ENCODE measurements around the gene MTPN.

MTPN gene

DNA sequence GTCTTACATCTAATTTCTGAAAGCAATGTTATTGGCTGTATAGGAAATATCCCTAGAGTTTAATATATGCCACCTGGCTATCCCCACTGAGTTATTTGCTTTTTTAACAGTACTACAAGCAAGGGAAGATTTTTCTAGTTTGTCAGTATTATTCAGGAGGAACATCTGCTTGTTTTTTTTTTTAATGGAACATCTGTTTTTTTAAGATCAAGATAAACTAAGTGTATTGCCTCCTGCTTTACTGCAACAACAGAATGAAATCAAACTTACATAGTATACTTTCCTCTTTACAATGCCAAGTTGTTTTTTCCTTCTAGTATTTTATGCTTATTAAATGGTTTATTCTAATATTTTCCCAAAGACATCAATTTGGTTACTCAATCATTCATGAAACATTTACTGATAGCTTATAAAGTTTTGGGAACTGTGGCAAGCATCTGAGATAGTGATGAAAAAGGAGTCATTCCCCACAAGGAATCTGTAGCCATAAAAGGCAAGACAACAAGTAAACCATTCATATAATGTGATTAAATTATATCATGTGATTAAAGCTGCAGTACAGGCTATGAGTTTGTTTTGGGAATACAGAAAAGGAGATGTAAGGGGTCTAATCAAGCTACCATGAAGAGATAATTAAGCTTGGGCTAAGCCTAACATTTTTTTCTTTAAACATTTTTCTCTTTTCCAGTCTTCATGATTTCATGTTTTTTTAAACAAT is 17.4 kb downstream of the MTPN start:
- Histone ChIP-seq H3K79me2 (peaks cover 13% of the 10 kb centered on the region), H3K27ac (no peak overlapping the region), H3K9ac (no peak overlapping the region), H2AFZ (no peak overlapping the region), H3K4me1 (peaks cover 5% of the 10 kb centered on the region), H3K27me3 (ENCODE audit: control insufficient read depth, insufficient read depth, low read length) (no peaks in the 10 kb centered on the region), H3K4me2 (ENCODE audit: low read length) (no peak overlapping the region), H3K9me3 (ENCODE audit: control insufficient read depth, low read length) (no peaks in the 10 kb centered on the region), H3K4me3 (ENCODE audit: low read depth, low read length) (no peak overlapping the region), H3K36me3 (ENCODE audit: control insufficient read depth, insufficient read depth, low read length) (no peaks in the 10 kb centered on the region)
- TF ChIP-seq, protein P1, sequence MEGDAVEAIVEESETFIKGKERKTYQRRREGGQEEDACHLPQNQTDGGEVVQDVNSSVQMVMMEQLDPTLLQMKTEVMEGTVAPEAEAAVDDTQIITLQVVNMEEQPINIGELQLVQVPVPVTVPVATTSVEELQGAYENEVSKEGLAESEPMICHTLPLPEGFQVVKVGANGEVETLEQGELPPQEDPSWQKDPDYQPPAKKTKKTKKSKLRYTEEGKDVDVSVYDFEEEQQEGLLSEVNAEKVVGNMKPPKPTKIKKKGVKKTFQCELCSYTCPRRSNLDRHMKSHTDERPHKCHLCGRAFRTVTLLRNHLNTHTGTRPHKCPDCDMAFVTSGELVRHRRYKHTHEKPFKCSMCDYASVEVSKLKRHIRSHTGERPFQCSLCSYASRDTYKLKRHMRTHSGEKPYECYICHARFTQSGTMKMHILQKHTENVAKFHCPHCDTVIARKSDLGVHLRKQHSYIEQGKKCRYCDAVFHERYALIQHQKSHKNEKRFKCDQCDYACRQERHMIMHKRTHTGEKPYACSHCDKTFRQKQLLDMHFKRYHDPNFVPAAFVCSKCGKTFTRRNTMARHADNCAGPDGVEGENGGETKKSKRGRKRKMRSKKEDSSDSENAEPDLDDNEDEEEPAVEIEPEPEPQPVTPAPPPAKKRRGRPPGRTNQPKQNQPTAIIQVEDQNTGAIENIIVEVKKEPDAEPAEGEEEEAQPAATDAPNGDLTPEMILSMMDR (IDR thresholded peaks at IDR 0.05): no peak

GRCh38 chr7:135958173-135958572 is 19.0 kb downstream of the MTPN start:
- no peak overlapping the region for H3K27ac ChIP-seq
- no peaks in the 10 kb centered on the region for H3K36me3 ChIP-seq (ENCODE audit: control insufficient read depth, insufficient read depth, low read length)
- no peaks in the 10 kb centered on the region for H3K27me3 ChIP-seq (ENCODE audit: control insufficient read depth, insufficient read depth, low read length)
- no peak overlapping the region for H2AFZ ChIP-seq
- TF ChIP-seq, protein P1 (IDR thresholded peaks at IDR 0.05): no peak
- H3K9me3 ChIP-seq (ENCODE audit: control insufficient read depth, low read length): no peaks in the 10 kb centered on the region
- H3K4me2 ChIP-seq (ENCODE audit: low read length): no peak overlapping the region
- peaks cover 15% of the 10 kb centered on the region for H3K79me2 ChIP-seq
- H3K4me1 ChIP-seq: peaks cover 5% of the 10 kb centered on the region
- H3K4me3 ChIP-seq (ENCODE audit: low read depth, low read length): no peak overlapping the region
- H3K9ac ChIP-seq: no peak overlapping the region

DNA sequence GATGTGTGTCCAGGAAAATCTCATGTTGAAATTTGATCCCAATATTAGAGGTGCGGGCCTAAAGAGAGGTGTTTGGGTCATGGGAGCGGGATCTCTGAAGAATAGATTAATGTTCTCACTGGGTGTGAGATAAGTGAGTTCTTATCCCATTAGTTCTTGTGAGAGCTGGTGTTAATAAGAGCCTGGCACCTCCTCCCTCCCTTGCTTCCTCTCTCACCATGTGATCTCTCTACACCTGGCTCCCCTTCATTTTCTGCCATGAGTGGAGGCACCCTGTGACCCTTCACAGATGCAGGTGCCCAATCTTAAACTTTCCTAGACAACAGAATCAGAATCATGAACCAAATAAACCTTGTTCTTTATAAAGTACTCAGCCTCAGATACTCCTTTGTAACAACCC is 19.5 kb downstream of the MTPN start:
- TF ChIP-seq, protein P1 (IDR thresholded peaks at IDR 0.05): no peak
- no peak overlapping the region for H3K4me3 ChIP-seq (ENCODE audit: low read depth, low read length)
- no peak overlapping the region for H2AFZ ChIP-seq
- peaks cover 13% of the 10 kb centered on the region for H3K79me2 ChIP-seq
- H3K4me1 ChIP-seq: peaks cover 5% of the 10 kb centered on the region
- H3K9ac ChIP-seq: no peak overlapping the region
- no peaks in the 10 kb centered on the region for H3K27me3 ChIP-seq (ENCODE audit: control insufficient read depth, insufficient read depth, low read length)
- H3K36me3 ChIP-seq (ENCODE audit: control insufficient read depth, insufficient read depth, low read length): no peaks in the 10 kb centered on the region
- H3K27ac ChIP-seq: no peak overlapping the region
- H3K9me3 ChIP-seq (ENCODE audit: control insufficient read depth, low read length): no peaks in the 10 kb centered on the region
- no peak overlapping the region for H3K4me2 ChIP-seq (ENCODE audit: low read length)

GRCh38 chr7:135956393-135956792 is 20.8 kb downstream of the MTPN start:
- TF ChIP-seq, protein P1 (IDR thresholded peaks at IDR 0.05): no peak
- H3K4me3 ChIP-seq (ENCODE audit: low read depth, low read length): no peak overlapping the region
- no peak overlapping the region for H3K27ac ChIP-seq
- no peaks in the 10 kb centered on the region for H3K9me3 ChIP-seq (ENCODE audit: control insufficient read depth, low read length)
- no peak overlapping the region for H3K9ac ChIP-seq
- H3K79me2 ChIP-seq: peaks cover 16% of the 10 kb centered on the region
- no peak overlapping the region for H2AFZ ChIP-seq
- no peaks in the 10 kb centered on the region for H3K27me3 ChIP-seq (ENCODE audit: control insufficient read depth, insufficient read depth, low read length)
- H3K4me2 ChIP-seq (ENCODE audit: low read length): no peak overlapping the region
- H3K36me3 ChIP-seq (ENCODE audit: control insufficient read depth, insufficient read depth, low read length): no peaks in the 10 kb centered on the region
- H3K4me1 ChIP-seq: peaks cover 5% of the 10 kb centered on the region

GRCh38 chr7:135950972-135951371 is 26.2 kb downstream of the MTPN start:
- Histone ChIP-seq H2AFZ (no peak overlapping the region), H3K27me3 (ENCODE audit: control insufficient read depth, insufficient read depth, low read length) (no peaks in the 10 kb centered on the region), H3K9me3 (ENCODE audit: control insufficient read depth, low read length) (no peaks in the 10 kb centered on the region), H3K9ac (no peak overlapping the region), H3K27ac (no peak overlapping the region), H3K79me2 (peaks cover 8% of the 10 kb centered on the region), H3K36me3 (ENCODE audit: control insufficient read depth, insufficient read depth, low read length) (no peaks in the 10 kb centered on the region), H3K4me1 (peaks cover 4% of the 10 kb centered on the region), H3K4me3 (ENCODE audit: low read depth, low read length) (no peak overlapping the region), H3K4me2 (ENCODE audit: low read length) (no peak overlapping the region)
- TF ChIP-seq, protein P1 (IDR thresholded peaks at IDR 0.05): no peak
